HepG2 (cell line): ENCODE data around the gene HS6ST1. TPM values are rescaled to one million over a fixed set of nuclear protein-coding genes. Genes with fewer than 3 reads are reported as not detected.

Source experiments
- ATAC-seq: fragments of 200-7000 bp; cut with Tn5 transposase; 3 replicates; pipeline ENCODE4 v1.9.1; 2020; ENCODE audit warnings: mild to moderate bottlenecking, moderate library complexity
- BruUV-seq: library from RNA; stranded (reverse); fragments of 400-500 nt; replicated peaks from 2 replicates; lab custom pipeline; 2021; lab: Mats Ljungman, UMichigan
- CTCF ChIA-PET: fragments of 300-600 bp; formaldehyde crosslinking; extraction: SDS; loops from one replicate; lab custom pipeline; 2021; ENCODE audit warnings: low total read pairs, inconsistent platforms, low intra/inter-chr PET ratio; lab: Yijun Ruan, JAX
- POLR2A ChIA-PET: fragments of 350-600 bp; sonication (Branson Sonifier 250); formaldehyde crosslinking; loops from one replicate; lab custom pipeline; 2020; ENCODE audit warnings: antibody characterized with exemption, inconsistent platforms; lab: Yijun Ruan, JAX
- DNase-seq: peaks from one replicate; pipeline ENCODE4 v3.0.0-alpha.2; 2015; ENCODE audit warnings: low spot score
- FAIRE-seq: peaks from 3 replicates; lab custom pipeline; 2011; peaks lifted over from hg19 to GRCh38; lab: Jason Lieb, UNC
- H2AFZ ChIP-seq: one replicate; pipeline ENCODE4 v1.6.1; 2011; ENCODE audit warnings: low read length, inconsistent platforms
- H3K27ac ChIP-seq: fragments of 300-600 bp; 3 replicates; pipeline ENCODE4 v1.8.0; 2011; ENCODE audit warnings: mixed run types, mild to moderate bottlenecking, mixed read lengths, low read length, inconsistent platforms; ENCODE audit not compliant: insufficient read depth; ENCODE audit errors: extremely low read length
- H3K27me3 ChIP-seq, 2 experiments: fragments of 200-600 bp in 1 of 2; 2 replicates in 1 of 2; 3 replicates in 1 of 2; pipeline versions ENCODE4 v1.6.0 to v1.8.0; 2011; ENCODE audit warnings: low read length in 2 of 2, mild to moderate bottlenecking in 2 of 2, moderate library complexity in 2 of 2, inconsistent platforms in 1 of 2; ENCODE audit not compliant: insufficient read depth in 2 of 2, control insufficient read depth in 1 of 2
- H3K36me3 ChIP-seq, 2 experiments: fragments of 200-600 bp in 1 of 2; replicated peaks in 1 of 2; 2 replicates in 1 of 2; 3 replicates in 1 of 2; pipeline versions ENCODE4 v1.5.1 to v1.8.0; 2011; ENCODE audit warnings: low read length in 2 of 2, inconsistent platforms in 1 of 2; ENCODE audit not compliant: insufficient read depth in 2 of 2, control insufficient read depth in 1 of 2
- H3K4me1 ChIP-seq: 2 replicates; pipeline ENCODE4 v1.5.1; 2012; ENCODE audit warnings: low read length, inconsistent platforms; ENCODE audit not compliant: insufficient read depth
- H3K4me2 ChIP-seq: 2 replicates; pipeline ENCODE4 v1.6.0; 2011; ENCODE audit warnings: low read depth, low read length, inconsistent platforms
- H3K4me3 ChIP-seq, 3 experiments: fragments of 200-600 bp in 1 of 3; sonication (generic), shearing (Covaris generic) in 1 of 3; replicated peaks in 1 of 3; 2 replicates each; pipeline ENCODE4 v1.5.1; 2011 to 2016; ENCODE audit warnings: low read length in 3 of 3, inconsistent platforms in 2 of 3, low read depth in 2 of 3, mild to moderate bottlenecking in 2 of 3, control low read depth in 1 of 3, mixed read lengths in 1 of 3; ENCODE audit not compliant: insufficient read depth in 1 of 3
- H3K79me2 ChIP-seq: one replicate; pipeline ENCODE4 v1.6.1; 2011; ENCODE audit warnings: low read length, inconsistent platforms; ENCODE audit not compliant: insufficient read depth
- H3K9ac ChIP-seq: 2 replicates; pipeline ENCODE4 v1.6.0; 2011; ENCODE audit warnings: mild to moderate bottlenecking, low read depth, low read length, inconsistent platforms; ENCODE audit not compliant: insufficient read depth
- H3K9me3 ChIP-seq: 2 replicates; pipeline ENCODE4 v1.5.1; 2012; ENCODE audit warnings: mild to moderate bottlenecking, low read length
- H4K20me1 ChIP-seq: 2 replicates; pipeline ENCODE4 v1.6.0; 2011; ENCODE audit warnings: inconsistent platforms, mild to moderate bottlenecking, low read length, moderate library complexity; ENCODE audit not compliant: insufficient read depth
- BORCS8-MEF2B ChIP-seq: sonication (generic); formaldehyde crosslinking; IDR thresholded peaks from 2 replicates; pipeline ENCODE4 v1.8.0; 2022; ENCODE audit warnings: mild to moderate bottlenecking, missing genetic modification reagents
- GABPB1 ChIP-seq: IDR thresholded peaks from 2 replicates; pipeline ENCODE4 v1.6.1; 2016; ENCODE audit warnings: mild to moderate bottlenecking, missing genetic modification reagents, moderate library complexity, missing compliant biosample characterization
- RBM22 ChIP-seq: fragments of 200-400 bp; formaldehyde crosslinking; optimal IDR thresholded peaks from 2 replicates; pipeline ENCODE3; 2017; ENCODE audit warnings: mild to moderate bottlenecking, low read length, moderate library complexity
- SNAPC2 ChIP-seq: sonication (generic); formaldehyde crosslinking; IDR thresholded peaks from 2 replicates; pipeline ENCODE4 v1.8.1; 2022; ENCODE audit warnings: mild to moderate bottlenecking, missing genetic modification reagents
- ZNF136 ChIP-seq: sonication (generic); formaldehyde crosslinking; IDR thresholded peaks from 2 replicates; pipeline ENCODE4 v1.8.1; 2022; ENCODE audit warnings: low read depth, mild to moderate bottlenecking, moderate library complexity, missing genetic modification reagents
- ZNF274 ChIP-seq: sonication (generic); formaldehyde crosslinking; IDR thresholded peaks from 2 replicates; pipeline ENCODE4 v1.5.1; 2020; ENCODE audit warnings: mild to moderate bottlenecking, missing genetic modification reagents
- ZNF451 ChIP-seq: sonication (generic); formaldehyde crosslinking; IDR thresholded peaks from 2 replicates; pipeline ENCODE4 v1.5.0; 2020; ENCODE audit warnings: mild to moderate bottlenecking, missing genetic modification reagents
- WGBS: methylation state at CpG from one replicate; pipeline ENCODE4 v1.1.6; 2017; ENCODE audit warnings: low lambda C conversion rate; 5-methylcytosine and 5-hydroxymethylcytosine counted together
- in situ Hi-C: cut with HindIII; loops from 2 replicates; pipeline ENCODE4 v1.10.0; 2017; ENCODE audit warnings: low pct_unique_long_range_greater_than_20kb; ENCODE audit not compliant: extremely low pct_ligation_motif_present
- intact Hi-C: fragments of 100-400 bp; cut with micrococcal nuclease; formaldehyde crosslinking; loops from one replicate; pipeline ENCODE4 v1.10.0; 2022; ENCODE audit not compliant: unreplicated experiment
- polyA plus RNA-seq, 8 experiments: library from polyadenylated mRNA; depleted of rRNA in 3 of 8; stranded (reverse) in 7 of 8; unstranded in 1 of 8; fragments of >200 nt; fragmentation: Illumina TruSeq in 4 of 8; extraction: Trizol in 4 of 8; gene quantifications; 2 replicates each; pipeline versions ENCODE4 v1.2.1 to v1.2.3, GENCODE V29; 2011 to 2016; ENCODE audit warnings: low read depth in 4 of 8, missing spikeins in 1 of 8, mixed read lengths in 1 of 8; ENCODE audit not compliant: insufficient read depth in 1 of 8
- total RNA-seq, 5 experiments: library from RNA; depleted of rRNA; stranded (reverse); fragments of >200 nt; fragmentation: Illumina TruSeq; extraction: Trizol; gene quantifications; 2 replicates each; pipeline ENCODE4 v1.2.3, GENCODE V29; 2016; ENCODE audit warnings: low read depth in 1 of 5
- TF ChIP-seq, protein P1 (sequence below): sonication (generic); formaldehyde crosslinking; IDR thresholded peaks from 2 replicates; pipeline ENCODE4 v1.5.1; 2020; ENCODE audit warnings: missing genetic modification reagents, mild to moderate bottlenecking, borderline replicate concordance
- TF ChIP-seq, protein P2 (sequence below): sonication (generic); formaldehyde crosslinking; IDR thresholded peaks from 2 replicates; pipeline ENCODE4 v1.5.1; 2020; ENCODE audit warnings: mild to moderate bottlenecking, missing genetic modification reagents, moderate library complexity

Gene HS6ST1
- total and polyA plus RNA-seq, 2 of the 13 experiments (the other 11 are each of a cell fraction or from before 2014, with no cell fraction given): 34.5 to 84.6 TPM

DNA sequence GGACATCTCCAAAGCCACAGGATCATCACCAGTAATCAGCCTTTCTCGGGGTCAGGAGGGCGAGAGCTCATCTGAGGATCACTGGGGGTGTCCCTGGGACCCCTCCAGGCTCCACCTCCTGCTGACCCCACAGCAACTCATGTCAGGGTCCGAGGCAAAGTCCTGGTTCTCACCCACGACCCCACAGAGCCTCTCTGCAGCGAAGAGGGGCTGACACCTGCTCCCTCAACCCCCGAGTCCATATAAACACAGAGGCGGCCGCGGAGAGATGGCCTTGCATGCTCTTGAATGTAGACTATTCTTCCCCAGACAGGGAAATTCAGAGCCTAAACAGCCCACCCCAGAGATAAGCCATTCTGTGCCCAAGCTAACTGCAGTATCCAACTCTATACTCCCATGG lies 29.9 kb downstream of the HS6ST1 start:
- no peak overlapping the region for H3K9ac ChIP-seq
- TF ChIP-seq SNAPC2 (CRISPR knock-in tag) (no peak), ZNF451 (no peak), GABPB1 (CRISPR knock-in tag) (no peak)
- H3K79me2 ChIP-seq: peaks cover 91% of the 10 kb centered on the region
- H3K4me3 ChIP-seq: no peak overlapping the region
- no peak overlapping the region for H3K4me2 ChIP-seq
- no peak for ATAC-seq
- peaks cover 77% of the 10 kb centered on the region; the same call in 1 of the 2 replicates for H4K20me1 ChIP-seq
- DNase-seq: no peak
- H3K36me3 ChIP-seq: peaks cover 26 to 65% of the 10 kb centered on the region in 2 experiments
- no peaks in the 10 kb centered on the region for H3K9me3 ChIP-seq
- intact Hi-C loops (no loop called here), in situ Hi-C loops (no loop called here)
- ChIA-PET CTCF (no interaction called here), POLR2A (no interaction called here)
- no peak overlapping the region for H2AFZ ChIP-seq
- no peak for FAIRE-seq
- peaks cover 4% of the 10 kb centered on the region; the same call in 1 of the 2 replicates for H3K4me1 ChIP-seq
- H3K27ac ChIP-seq: no peak overlapping the region
- H3K27me3 ChIP-seq: no peaks in the 10 kb centered on the region
- WGBS: 94% methylated on average over 8 of the region's 9 CpGs
- no TSS peak for BruUV-seq

DNA sequence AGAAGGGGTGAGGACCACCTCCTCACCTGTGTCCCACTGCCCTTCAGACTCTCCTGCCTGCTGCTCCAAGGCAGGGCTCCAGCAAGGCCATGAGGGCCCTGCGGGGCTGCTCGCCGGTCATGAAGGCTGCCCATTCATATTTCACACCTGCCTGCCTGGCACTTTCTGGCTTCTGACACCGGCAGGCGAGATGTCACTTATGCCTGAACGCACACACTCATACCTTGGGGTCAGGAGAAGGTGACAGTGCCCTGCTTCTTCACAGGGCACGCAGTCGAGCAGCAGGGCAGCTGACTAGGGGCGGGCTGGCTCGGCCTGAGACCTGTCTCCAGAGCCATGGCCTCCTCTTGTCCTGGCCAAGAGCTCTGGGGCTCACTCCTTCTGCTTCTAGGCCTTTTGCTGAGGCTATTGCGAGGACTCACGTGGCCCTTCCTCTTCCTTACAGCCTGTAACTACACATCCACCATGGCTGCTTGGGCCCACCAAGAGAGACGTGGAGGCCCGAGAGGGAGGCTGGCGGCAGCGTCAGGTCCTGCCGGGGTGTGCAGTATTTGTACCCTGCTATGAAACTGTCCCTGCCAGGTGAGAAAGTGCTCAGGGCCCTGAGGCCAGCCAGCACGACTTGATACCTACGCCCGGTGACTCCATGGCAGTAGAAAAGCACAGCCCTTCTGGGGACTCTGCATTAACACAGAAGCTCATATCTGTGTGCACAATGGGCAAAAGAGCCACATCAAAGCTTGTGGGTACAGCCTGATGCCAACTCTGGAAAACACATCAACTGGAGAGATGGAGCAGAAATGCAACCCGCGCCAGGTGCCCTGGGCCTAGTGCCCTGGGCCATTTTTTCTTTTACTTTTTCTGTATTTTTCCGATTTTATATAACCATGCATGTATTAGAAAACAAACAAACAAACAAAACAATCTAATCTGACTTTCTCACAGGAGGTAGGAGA lies 30.6 kb downstream of the HS6ST1 start:
- no peaks in the 10 kb centered on the region for H3K9me3 ChIP-seq
- no peak overlapping the region for H3K9ac ChIP-seq
- CTCF ChIA-PET: no interaction called here
- no peak for DNase-seq
- H3K4me2 ChIP-seq: no peak overlapping the region
- no peak overlapping the region for H3K27ac ChIP-seq
- H2AFZ ChIP-seq: no peak overlapping the region
- H3K79me2 ChIP-seq: peaks cover 86% of the 10 kb centered on the region
- H3K4me3 ChIP-seq: no peak overlapping the region
- POLR2A ChIA-PET: no interaction called here
- H3K27me3 ChIP-seq: no peaks in the 10 kb centered on the region
- in situ Hi-C loops: no loop called here
- no peak for FAIRE-seq
- no peak for ATAC-seq
- 92% methylated on average over 23 of the region's 23 CpGs for WGBS
- H3K36me3 ChIP-seq: peaks cover 27 to 71% of the 10 kb centered on the region in 2 experiments
- H3K4me1 ChIP-seq: no peaks in the 10 kb centered on the region
- TSS peak; percentile 9 for BruUV-seq
- H4K20me1 ChIP-seq: peaks cover 78% of the 10 kb centered on the region; the same call in 1 of the 2 replicates
- intact Hi-C loops: no loop called here
- TF ChIP-seq RBM22: peak; percentile 28
- TF ChIP-seq, protein P1, sequence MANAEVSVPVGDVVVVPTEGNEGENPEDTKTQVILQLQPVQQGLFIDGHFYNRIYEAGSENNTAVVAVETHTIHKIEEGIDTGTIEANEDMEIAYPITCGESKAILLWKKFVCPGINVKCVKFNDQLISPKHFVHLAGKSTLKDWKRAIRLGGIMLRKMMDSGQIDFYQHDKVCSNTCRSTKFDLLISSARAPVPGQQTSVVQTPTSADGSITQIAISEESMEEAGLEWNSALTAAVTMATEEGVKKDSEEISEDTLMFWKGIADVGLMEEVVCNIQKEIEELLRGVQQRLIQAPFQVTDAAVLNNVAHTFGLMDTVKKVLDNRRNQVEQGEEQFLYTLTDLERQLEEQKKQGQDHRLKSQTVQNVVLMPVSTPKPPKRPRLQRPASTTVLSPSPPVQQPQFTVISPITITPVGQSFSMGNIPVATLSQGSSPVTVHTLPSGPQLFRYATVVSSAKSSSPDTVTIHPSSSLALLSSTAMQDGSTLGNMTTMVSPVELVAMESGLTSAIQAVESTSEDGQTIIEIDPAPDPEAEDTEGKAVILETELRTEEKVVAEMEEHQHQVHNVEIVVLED (CRISPR knock-in tag): no peak
- TF ChIP-seq BORCS8-MEF2B (CRISPR knock-in tag): 0 out of 2 replicates have a peak, but pooled peaks have one; percentile 37
- TF ChIP-seq ZNF136 (CRISPR knock-in tag): no peak
- peak; percentile 48; the same call in 1 of the 2 replicates for TF ChIP-seq ZNF274 (CRISPR knock-in tag)
- TF ChIP-seq, protein P2, sequence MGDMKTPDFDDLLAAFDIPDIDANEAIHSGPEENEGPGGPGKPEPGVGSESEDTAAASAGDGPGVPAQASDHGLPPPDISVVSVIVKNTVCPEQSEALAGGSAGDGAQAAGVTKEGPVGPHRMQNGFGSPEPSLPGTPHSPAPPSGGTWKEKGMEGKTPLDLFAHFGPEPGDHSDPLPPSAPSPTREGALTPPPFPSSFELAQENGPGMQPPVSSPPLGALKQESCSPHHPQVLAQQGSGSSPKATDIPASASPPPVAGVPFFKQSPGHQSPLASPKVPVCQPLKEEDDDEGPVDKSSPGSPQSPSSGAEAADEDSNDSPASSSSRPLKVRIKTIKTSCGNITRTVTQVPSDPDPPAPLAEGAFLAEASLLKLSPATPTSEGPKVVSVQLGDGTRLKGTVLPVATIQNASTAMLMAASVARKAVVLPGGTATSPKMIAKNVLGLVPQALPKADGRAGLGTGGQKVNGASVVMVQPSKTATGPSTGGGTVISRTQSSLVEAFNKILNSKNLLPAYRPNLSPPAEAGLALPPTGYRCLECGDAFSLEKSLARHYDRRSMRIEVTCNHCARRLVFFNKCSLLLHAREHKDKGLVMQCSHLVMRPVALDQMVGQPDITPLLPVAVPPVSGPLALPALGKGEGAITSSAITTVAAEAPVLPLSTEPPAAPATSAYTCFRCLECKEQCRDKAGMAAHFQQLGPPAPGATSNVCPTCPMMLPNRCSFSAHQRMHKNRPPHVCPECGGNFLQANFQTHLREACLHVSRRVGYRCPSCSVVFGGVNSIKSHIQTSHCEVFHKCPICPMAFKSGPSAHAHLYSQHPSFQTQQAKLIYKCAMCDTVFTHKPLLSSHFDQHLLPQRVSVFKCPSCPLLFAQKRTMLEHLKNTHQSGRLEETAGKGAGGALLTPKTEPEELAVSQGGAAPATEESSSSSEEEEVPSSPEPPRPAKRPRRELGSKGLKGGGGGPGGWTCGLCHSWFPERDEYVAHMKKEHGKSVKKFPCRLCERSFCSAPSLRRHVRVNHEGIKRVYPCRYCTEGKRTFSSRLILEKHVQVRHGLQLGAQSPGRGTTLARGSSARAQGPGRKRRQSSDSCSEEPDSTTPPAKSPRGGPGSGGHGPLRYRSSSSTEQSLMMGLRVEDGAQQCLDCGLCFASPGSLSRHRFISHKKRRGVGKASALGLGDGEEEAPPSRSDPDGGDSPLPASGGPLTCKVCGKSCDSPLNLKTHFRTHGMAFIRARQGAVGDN (CRISPR knock-in tag): 0 out of 2 replicates have a peak, but pooled peaks have one; percentile 9
